Measurements from ENCODE around the gene MRPL46.

- TF ChIP-seq CTCF (conservative IDR thresholded peaks at IDR 0.05) (no peak), EZH2 (IDR thresholded peaks at IDR 0.05; ENCODE audit: low read depth) (no peak)
Measured at GRCh38 chr15:88430051-88430450, 37.1 kb downstream of the MRPL46 start.

Data from PC-9 (cell line).